GM13977 (cell line): Measurements from ENCODE around the gene DBR1.
"Not testable (repeated sequence)": the region's sequence is repeated elsewhere in the genome, so short reads cannot be mapped to it uniquely, and the experiment has no call there.

Source experiments
- DNase-seq: peaks from one replicate; pipeline ENCODE4 v3.0.0; 2012; ENCODE audit warnings: low spot score
- in situ Hi-C: fragments of 300-500 bp; cut with MboI; formaldehyde crosslinking; loops from one replicate; pipeline ENCODE4 v1.12.0; 2022; ENCODE audit warnings: low sequenced_read_pairs, low pct_unique_long_range_greater_than_20kb, mixed read lengths, inconsistent platforms; ENCODE audit not compliant: unreplicated experiment
- TF ChIP-seq, protein P1 (sequence below): IDR thresholded peaks from 2 replicates; pipeline ENCODE4 v1.5.1; 2012; ENCODE audit warnings: mild to moderate bottlenecking, control low read depth; ENCODE audit not compliant: insufficient read depth; ENCODE audit errors: extremely low read depth, missing control alignments

The DBR1 gene

DNA sequence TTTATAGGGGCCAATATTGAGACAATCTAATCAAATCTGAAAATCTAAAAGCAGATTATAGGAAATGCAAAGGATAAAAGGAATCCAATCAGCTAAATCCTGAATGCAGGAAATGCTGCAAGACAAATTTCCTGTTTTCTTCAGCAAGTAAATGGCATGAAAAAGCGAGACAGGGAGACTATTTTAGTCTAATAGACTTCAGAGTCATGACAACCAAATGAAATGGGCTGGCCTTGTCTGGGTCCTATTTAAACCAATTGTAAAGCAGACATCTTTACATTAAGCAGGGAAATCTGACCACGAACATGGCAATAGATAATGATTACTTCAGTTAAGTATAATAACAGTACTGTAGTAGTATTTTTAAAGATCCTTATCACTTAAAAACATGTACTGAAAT lies 2.1 kb downstream of the DBR1 start:
- DNase-seq = no peak
- TF ChIP-seq, protein P1, sequence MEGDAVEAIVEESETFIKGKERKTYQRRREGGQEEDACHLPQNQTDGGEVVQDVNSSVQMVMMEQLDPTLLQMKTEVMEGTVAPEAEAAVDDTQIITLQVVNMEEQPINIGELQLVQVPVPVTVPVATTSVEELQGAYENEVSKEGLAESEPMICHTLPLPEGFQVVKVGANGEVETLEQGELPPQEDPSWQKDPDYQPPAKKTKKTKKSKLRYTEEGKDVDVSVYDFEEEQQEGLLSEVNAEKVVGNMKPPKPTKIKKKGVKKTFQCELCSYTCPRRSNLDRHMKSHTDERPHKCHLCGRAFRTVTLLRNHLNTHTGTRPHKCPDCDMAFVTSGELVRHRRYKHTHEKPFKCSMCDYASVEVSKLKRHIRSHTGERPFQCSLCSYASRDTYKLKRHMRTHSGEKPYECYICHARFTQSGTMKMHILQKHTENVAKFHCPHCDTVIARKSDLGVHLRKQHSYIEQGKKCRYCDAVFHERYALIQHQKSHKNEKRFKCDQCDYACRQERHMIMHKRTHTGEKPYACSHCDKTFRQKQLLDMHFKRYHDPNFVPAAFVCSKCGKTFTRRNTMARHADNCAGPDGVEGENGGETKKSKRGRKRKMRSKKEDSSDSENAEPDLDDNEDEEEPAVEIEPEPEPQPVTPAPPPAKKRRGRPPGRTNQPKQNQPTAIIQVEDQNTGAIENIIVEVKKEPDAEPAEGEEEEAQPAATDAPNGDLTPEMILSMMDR = no peak
- in situ Hi-C loops = no loop called here

DNA sequence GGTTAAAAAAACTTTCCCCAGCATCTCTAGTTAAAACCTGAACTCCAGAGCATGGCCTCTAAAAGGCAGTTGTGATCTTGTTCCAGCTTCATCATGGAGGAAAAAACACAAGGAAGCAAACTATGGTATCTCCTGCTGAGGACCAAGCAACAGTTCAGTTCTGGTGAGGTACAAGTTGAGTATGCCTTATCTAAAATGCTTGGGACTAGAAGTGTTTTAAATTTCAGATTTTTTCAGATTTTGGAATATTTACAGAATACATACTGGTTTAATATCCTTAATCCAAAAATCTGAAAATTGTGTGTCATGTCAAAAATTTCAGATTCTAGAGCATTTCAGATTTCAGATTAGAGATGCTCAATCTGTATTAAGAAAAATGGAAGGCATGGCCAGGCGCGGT lies 9.7 kb downstream of the DBR1 start:
- in situ Hi-C loops = no loop called here
- DNase-seq = no peak
- TF ChIP-seq, protein P1 = no peak

DNA sequence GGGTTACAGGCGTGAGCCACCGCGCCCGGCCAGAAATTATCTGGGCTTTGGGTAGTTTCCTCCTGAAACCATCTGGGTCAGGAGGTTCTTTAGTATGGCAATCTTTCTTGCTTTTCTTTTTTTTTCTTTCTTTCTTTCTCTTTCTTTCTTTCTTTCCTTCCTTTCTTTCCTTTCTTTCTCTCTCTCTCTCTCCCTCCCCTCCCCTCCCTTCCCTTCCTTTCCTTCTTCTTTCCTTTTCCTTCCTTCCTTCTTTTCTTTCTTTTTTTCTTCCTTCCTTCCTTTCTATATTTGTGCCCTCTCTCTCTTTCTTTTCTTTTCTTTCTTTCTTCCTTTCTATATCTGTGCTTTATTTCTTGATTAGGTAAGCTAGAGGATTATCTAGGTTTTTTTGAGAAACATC lies 17.0 kb downstream of the DBR1 start:
- TF ChIP-seq, protein P1 = no peak
- in situ Hi-C loops = no loop called here
- DNase-seq = no peak

DNA sequence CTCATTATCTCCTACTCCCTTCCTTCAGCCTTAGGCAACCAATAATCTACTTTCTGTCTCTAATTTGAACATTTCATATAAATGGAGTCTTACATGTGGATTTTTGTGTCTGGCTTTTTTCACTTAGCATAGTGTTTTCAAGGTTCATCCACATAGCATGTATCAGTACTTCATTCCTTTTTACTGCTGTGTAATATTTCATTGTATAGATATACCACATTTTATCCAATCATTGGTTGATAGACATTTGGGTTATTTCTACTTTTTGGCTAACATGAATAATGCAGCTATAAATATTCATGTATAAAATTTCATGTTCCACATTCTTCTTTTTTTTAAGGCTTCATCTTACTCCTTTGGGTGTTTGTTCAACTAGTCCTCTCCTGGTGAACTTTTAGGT lies 20.2 kb downstream of the DBR1 start:
- TF ChIP-seq, protein P1 = no peak
- DNase-seq = no peak
- in situ Hi-C loops = no loop called here

DNA sequence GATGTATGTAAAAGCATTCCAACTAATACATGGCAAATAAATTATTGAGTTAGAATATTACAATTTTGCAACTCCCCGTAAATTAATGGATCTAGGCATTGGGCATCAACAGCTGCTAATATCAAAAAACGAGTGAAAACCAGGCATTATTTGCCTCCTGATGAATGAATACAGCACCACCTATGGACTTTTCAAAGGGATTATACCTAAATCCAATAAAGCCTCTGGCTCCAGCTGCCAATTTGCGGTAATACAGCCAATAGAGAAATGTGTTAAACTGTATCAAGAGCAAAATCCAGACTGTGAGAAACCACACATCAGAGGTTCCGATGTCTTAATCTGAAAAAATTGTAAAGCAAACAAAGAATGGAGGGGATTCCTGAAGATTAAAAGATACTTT lies 26.2 kb downstream of the DBR1 start:
- DNase-seq = no peak
- in situ Hi-C loops = no loop called here
- TF ChIP-seq, protein P1 = no peak

DNA sequence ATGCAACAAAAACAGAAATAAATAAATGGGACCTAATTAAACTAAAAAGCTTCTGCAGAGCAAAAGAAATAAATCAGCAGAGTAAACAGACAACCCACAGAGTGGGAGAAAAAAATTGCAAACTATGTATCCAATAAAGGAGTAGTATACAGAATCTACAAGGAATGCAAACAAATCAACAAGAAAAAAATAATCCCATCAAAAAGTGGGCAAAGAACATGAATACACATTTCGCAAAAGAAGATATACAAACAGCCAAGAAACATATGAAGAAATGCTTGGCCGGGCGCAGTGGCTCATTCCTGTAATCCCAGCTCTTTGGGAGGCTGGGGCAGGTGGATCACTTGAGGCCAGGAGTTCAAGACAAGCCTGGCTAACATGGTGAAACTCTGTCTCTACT lies 32.5 kb downstream of the DBR1 start:
- DNase-seq, in situ Hi-C loops: not testable (repeated sequence)

DNA sequence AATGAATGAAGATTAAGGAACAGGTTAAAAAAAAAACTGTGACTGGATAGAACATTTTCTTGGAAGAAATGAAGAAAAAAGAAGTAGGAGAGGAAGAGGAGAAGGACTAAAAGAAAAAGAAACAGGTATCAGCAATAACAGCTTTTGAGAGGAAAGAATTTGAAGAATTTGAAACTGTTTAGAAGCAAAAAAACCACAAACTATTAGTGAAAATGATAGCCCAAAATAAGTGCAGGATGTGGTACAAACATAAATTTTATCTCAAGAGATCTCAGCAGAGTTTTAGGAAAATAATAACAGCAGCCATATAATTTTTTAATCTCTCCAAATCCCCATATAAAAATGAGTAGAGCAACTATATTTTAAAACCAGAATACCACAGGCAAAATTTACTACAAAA lies 33.8 kb downstream of the DBR1 start:
- in situ Hi-C loops = no loop called here
- DNase-seq = no peak
- TF ChIP-seq, protein P1 = no peak

DNA sequence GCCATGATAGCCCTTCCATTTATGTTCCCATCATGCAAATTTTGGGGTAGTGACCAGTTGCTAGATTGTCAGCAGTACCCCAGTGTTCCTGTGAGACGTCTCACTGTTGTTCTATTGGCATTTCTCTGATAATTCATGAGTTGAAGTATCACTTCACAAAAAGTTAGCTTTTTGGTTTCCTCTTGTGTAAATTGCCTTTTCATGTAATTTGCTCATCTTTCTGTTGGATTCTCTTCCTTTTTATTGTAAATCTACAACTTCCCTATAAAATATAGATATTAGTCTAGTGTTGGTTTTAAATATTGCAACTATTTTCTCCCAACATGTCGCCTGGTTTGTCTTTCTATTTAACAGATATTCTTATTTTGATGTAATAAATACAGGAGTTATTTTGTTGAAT lies 35.0 kb downstream of the DBR1 start:
- in situ Hi-C loops = no loop called here
- no peak for DNase-seq
- TF ChIP-seq, protein P1 = no peak
